ENCODE measurements around the gene GGN. TPM values are rescaled to one million over a fixed set of nuclear protein-coding genes. Genes with fewer than 3 reads are reported as not detected.
A peak's percentile ranks its signal among the peaks of the same experiment; 100 is the strongest.

The GGN gene
- total and polyA plus RNA-seq, 9 of the 15 experiments (the other 6 are each of a cell fraction or from before 2014, with no cell fraction given), result 0.15 to 0.33 TPM; not detected in 7

GRCh38 chr19:38417544-38418506 is 30.0 kb upstream of the GGN start (continued):
- TF ChIP-seq, protein P1, sequence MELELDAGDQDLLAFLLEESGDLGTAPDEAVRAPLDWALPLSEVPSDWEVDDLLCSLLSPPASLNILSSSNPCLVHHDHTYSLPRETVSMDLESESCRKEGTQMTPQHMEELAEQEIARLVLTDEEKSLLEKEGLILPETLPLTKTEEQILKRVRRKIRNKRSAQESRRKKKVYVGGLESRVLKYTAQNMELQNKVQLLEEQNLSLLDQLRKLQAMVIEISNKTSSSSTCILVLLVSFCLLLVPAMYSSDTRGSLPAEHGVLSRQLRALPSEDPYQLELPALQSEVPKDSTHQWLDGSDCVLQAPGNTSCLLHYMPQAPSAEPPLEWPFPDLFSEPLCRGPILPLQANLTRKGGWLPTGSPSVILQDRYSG (tag; conservative IDR thresholded peaks at IDR 0.05; ENCODE audit: low read depth), result no peak
- TF ChIP-seq RBBP5 (IDR thresholded peaks at IDR 0.05; ENCODE audit: borderline replicate concordance, insufficient read depth, low read length, poor library complexity, severe bottlenecking) (no peak), GTF2E2 (tag; IDR thresholded peaks at IDR 0.05) (no peak), ATF3 (IDR thresholded peaks at IDR 0.05) (peak; percentile 95), ATF3 (CRISPR knock-in tag; conservative IDR thresholded peaks at IDR 0.05) (no peak), KLF1 (tag; IDR thresholded peaks at IDR 0.05) (peak; percentile 47; the same call in 1 of the 2 replicates), GATAD2A (IDR thresholded peaks at IDR 0.05) (no peak), DPF2 (IDR thresholded peaks at IDR 0.05) (peak; percentile 41; the same call in 1 of the 2 replicates), BRF1 (IDR thresholded peaks at IDR 0.05; ENCODE audit: borderline replicate concordance, extremely low read depth, insufficient read length) (no peak), CBX5 (IDR thresholded peaks at IDR 0.05; ENCODE audit: borderline replicate concordance, low read depth) (no peak), HES1 (IDR thresholded peaks at IDR 0.05; ENCODE audit: low read depth) (no peak), PBX2 (CRISPR knock-in tag; IDR thresholded peaks at IDR 0.05; ENCODE audit: low read depth) (no peak), PBX2 (tag; conservative IDR thresholded peaks at IDR 0.05; ENCODE audit: low read depth) (no peak), ZFPM2 (CRISPR knock-in tag; IDR thresholded peaks at IDR 0.05) (no peak), ZNF695 (CRISPR knock-in tag; IDR thresholded peaks at IDR 0.05) (no peak), HMG20B (CRISPR knock-in tag; IDR thresholded peaks at IDR 0.05) (no peak), RBM14 (IDR thresholded peaks at IDR 0.05; ENCODE audit: borderline replicate concordance, insufficient read depth, low read depth, low read length) (no peak), NONO (IDR thresholded peaks at IDR 0.05; ENCODE audit: low read depth in 2 of 2, low read length in 1 of 2) (no peak), CHCHD3 (CRISPR knock-in tag; IDR thresholded peaks at IDR 0.05) (no peak), ZNF551 (CRISPR knock-in tag; IDR thresholded peaks at IDR 0.05) (no peak)

Data from K562 (cell line).